ENCODE data around the gene PTPRO. TPM values are rescaled to one million over a fixed set of nuclear protein-coding genes. Genes with fewer than 3 reads are reported as not detected.

Gene PTPRO
- total RNA-seq, 2 experiments from 2014 or later = 1.1 to 2.6 TPM

- ATAC-seq (no peak), DNase-seq (no peak)
- H3K9me3 Mint-ChIP-seq (ENCODE audit: insufficient read depth) = no peaks in the 10 kb centered on the region
- H3K4me3 Mint-ChIP-seq = no peak overlapping the region
- peaks cover 12% of the 10 kb centered on the region for H3K27me3 Mint-ChIP-seq (ENCODE audit: low read depth)
- CTCF ChIA-PET = interaction anchor here (1.1 to 15.4 kb wide), 10 partner anchors 10 to 363 kb away, joined by 3 to 720 read pairs (median 10); partner anchors contain the start of gene EPS8
- H3K4me1 Mint-ChIP-seq (ENCODE audit: low read depth) = no peaks in the 10 kb centered on the region
- H3K36me3 Mint-ChIP-seq (ENCODE audit: low read depth) = no peaks in the 10 kb centered on the region
- POLR2A ChIA-PET = interaction anchor here (0.9 to 2.2 kb wide), 6 partner anchors 11 to 52 kb away, joined by 3 to 12 read pairs (median 6); no protein-coding TSS in a partner anchor
- no peak overlapping the region for H3K27ac Mint-ChIP-seq
Observed at GRCh38 chr12:15534874-15535273, 212.6 kb downstream of the PTPRO start.

GRCh38 chr12:15535352-15535781, 213.1 kb downstream of the PTPRO start:
- H3K9me3 Mint-ChIP-seq (ENCODE audit: insufficient read depth) = no peaks in the 10 kb centered on the region
- H3K27me3 Mint-ChIP-seq (ENCODE audit: low read depth) = peaks cover 9% of the 10 kb centered on the region
- H3K4me1 Mint-ChIP-seq (ENCODE audit: low read depth) = no peaks in the 10 kb centered on the region
- no peak overlapping the region for H3K27ac Mint-ChIP-seq
- ATAC-seq (no peak), DNase-seq (no peak)
- no peaks in the 10 kb centered on the region for H3K36me3 Mint-ChIP-seq (ENCODE audit: low read depth)
- CTCF ChIA-PET = interaction anchor here (1.1 to 15.4 kb wide), 7 partner anchors 13 to 323 kb away, joined by 3 to 720 read pairs (median 105); partner anchors contain the start of gene EPS8
- POLR2A ChIA-PET = interaction anchor here (1.5 to 2.2 kb wide), 4 partner anchors 11 to 39 kb away, joined by 4 to 12 read pairs (median 7); no protein-coding TSS in a partner anchor
- H3K4me3 Mint-ChIP-seq = no peak overlapping the region

GRCh38 chr12:15536446-15536845, 214.1 kb downstream of the PTPRO start:
- H3K36me3 Mint-ChIP-seq (ENCODE audit: low read depth) = no peaks in the 10 kb centered on the region
- no peak for ATAC-seq
- ChIA-PET CTCF (interaction anchor here (5.7 to 15.4 kb wide), 2 partner anchors 25 to 49 kb away, joined by 123 to 720 read pairs; no protein-coding TSS in a partner anchor), POLR2A (no interaction called here)
- peaks cover 1% of the 10 kb centered on the region for H3K27me3 Mint-ChIP-seq (ENCODE audit: low read depth)
- no peak for DNase-seq
- no peak overlapping the region for H3K27ac Mint-ChIP-seq
- no peaks in the 10 kb centered on the region for H3K4me1 Mint-ChIP-seq (ENCODE audit: low read depth)
- H3K9me3 Mint-ChIP-seq (ENCODE audit: insufficient read depth) = no peaks in the 10 kb centered on the region
- no peak overlapping the region for H3K4me3 Mint-ChIP-seq

GRCh38 chr12:15538881-15539280, 216.6 kb downstream of the PTPRO start:
- Mint-ChIP-seq H3K9me3 (ENCODE audit: insufficient read depth) (no peaks in the 10 kb centered on the region), H3K36me3 (ENCODE audit: low read depth) (no peaks in the 10 kb centered on the region), H3K4me1 (ENCODE audit: low read depth) (no peaks in the 10 kb centered on the region), H3K4me3 (no peak overlapping the region), H3K27me3 (ENCODE audit: low read depth) (no peaks in the 10 kb centered on the region), H3K27ac (no peak overlapping the region)
- ATAC-seq (no peak), DNase-seq (no peak)
- ChIA-PET CTCF (interaction anchor here (3.1 kb wide), 1 partner anchor 46 kb away, joined by 12 read pairs; no protein-coding TSS in a partner anchor), POLR2A (no interaction called here)

- no peak for ATAC-seq
- ChIA-PET CTCF (interaction anchor here (1.1 to 3.1 kb wide), 3 partner anchors 7 to 45 kb away, joined by 3 to 12 read pairs (median 5); no protein-coding TSS in a partner anchor), POLR2A (no interaction called here)
Observed at GRCh38 chr12:15540005-15540404, 217.7 kb downstream of the PTPRO start.

GRCh38 chr12:15540469-15540872, 218.2 kb downstream of the PTPRO start:
- POLR2A ChIA-PET = no interaction called here
- Mint-ChIP-seq H3K36me3 (ENCODE audit: low read depth) (peaks cover 4% of the 10 kb centered on the region), H3K4me3 (no peak overlapping the region), H3K4me1 (ENCODE audit: low read depth) (peaks cover 10% of the 10 kb centered on the region), H3K9me3 (ENCODE audit: insufficient read depth) (no peaks in the 10 kb centered on the region), H3K27me3 (ENCODE audit: low read depth) (no peaks in the 10 kb centered on the region), H3K27ac (no peak overlapping the region)
- CTCF ChIA-PET = interaction anchor here (1.1 to 3.1 kb wide), 3 partner anchors 8 to 44 kb away, joined by 3 to 12 read pairs (median 5); no protein-coding TSS in a partner anchor
- ATAC-seq (no peak), DNase-seq (no peak)

More at GRCh38 chr12:15540005-15540404, 217.7 kb downstream of the PTPRO start:
- Mint-ChIP-seq H3K27ac (no peak overlapping the region), H3K4me1 (ENCODE audit: low read depth) (peaks cover 6% of the 10 kb centered on the region), H3K27me3 (ENCODE audit: low read depth) (no peaks in the 10 kb centered on the region), H3K9me3 (ENCODE audit: insufficient read depth) (no peaks in the 10 kb centered on the region), H3K4me3 (no peak overlapping the region), H3K36me3 (ENCODE audit: low read depth) (peaks cover 4% of the 10 kb centered on the region)
- no peak for DNase-seq

- H3K9me3 Mint-ChIP-seq (ENCODE audit: insufficient read depth) = no peaks in the 10 kb centered on the region
- POLR2A ChIA-PET = no interaction called here
Observed at GRCh38 chr12:15541996-15542631, 219.8 kb downstream of the PTPRO start.

GRCh38 chr12:15543347-15543746, 221.0 kb downstream of the PTPRO start:
- Mint-ChIP-seq H3K4me3 (no peak overlapping the region), H3K9me3 (ENCODE audit: insufficient read depth) (no peaks in the 10 kb centered on the region), H3K4me1 (ENCODE audit: low read depth) (peaks cover 35% of the 10 kb centered on the region), H3K36me3 (ENCODE audit: low read depth) (peaks cover 4% of the 10 kb centered on the region), H3K27me3 (ENCODE audit: low read depth) (no peaks in the 10 kb centered on the region), H3K27ac (no peak overlapping the region)
- ATAC-seq = no peak
- CTCF ChIA-PET = no interaction called here
- DNase-seq = no peak
- POLR2A ChIA-PET = interaction anchor here (0.6 kb wide), 1 partner anchor 1057 kb away, joined by 5 read pairs; no protein-coding TSS in a partner anchor

More at GRCh38 chr12:15541996-15542631, 219.8 kb downstream of the PTPRO start:
- Mint-ChIP-seq H3K4me3 (no peak overlapping the region), H3K36me3 (ENCODE audit: low read depth) (peaks cover 4% of the 10 kb centered on the region), H3K4me1 (ENCODE audit: low read depth) (peaks cover 26% of the 10 kb centered on the region), H3K27me3 (ENCODE audit: low read depth) (no peaks in the 10 kb centered on the region), H3K27ac (no peak overlapping the region)
- DNase-seq (no peak), ATAC-seq (no peak)
- CTCF ChIA-PET = interaction anchor here (0.5 kb wide), 1 partner anchor 491 kb away, joined by 4 read pairs; no protein-coding TSS in a partner anchor

- H3K36me3 Mint-ChIP-seq (ENCODE audit: low read depth) = peaks cover 4% of the 10 kb centered on the region
Observed at GRCh38 chr12:15544589-15544988, 222.3 kb downstream of the PTPRO start.

GRCh38 chr12:15545334-15545733, 223.0 kb downstream of the PTPRO start:
- ChIA-PET CTCF (interaction anchor here (1.1 to 10.0 kb wide), 7 partner anchors 12 to 45 kb away, joined by 3 to 105 read pairs (median 9); no protein-coding TSS in a partner anchor), POLR2A (interaction anchor here (1.5 to 2.5 kb wide), 2 partner anchors 11 to 775 kb away, joined by 5 to 12 read pairs; a partner anchor contains a TSS)
- peaks cover 35% of the 10 kb centered on the region for H3K4me1 Mint-ChIP-seq (ENCODE audit: low read depth)
- H3K36me3 Mint-ChIP-seq (ENCODE audit: low read depth) = peaks cover 4% of the 10 kb centered on the region
- ATAC-seq (no peak), DNase-seq (no peak)
- H3K27ac Mint-ChIP-seq = peak overlapping the region; percentile 62
- no peaks in the 10 kb centered on the region for H3K9me3 Mint-ChIP-seq (ENCODE audit: insufficient read depth)
- H3K27me3 Mint-ChIP-seq (ENCODE audit: low read depth) = no peaks in the 10 kb centered on the region
- H3K4me3 Mint-ChIP-seq = no peak overlapping the region

More at GRCh38 chr12:15544589-15544988, 222.3 kb downstream of the PTPRO start:
- Mint-ChIP-seq H3K4me1 (ENCODE audit: low read depth) (peaks cover 35% of the 10 kb centered on the region), H3K9me3 (ENCODE audit: insufficient read depth) (no peaks in the 10 kb centered on the region), H3K4me3 (no peak overlapping the region), H3K27me3 (ENCODE audit: low read depth) (no peaks in the 10 kb centered on the region), H3K27ac (no peak overlapping the region)
- no peak for DNase-seq
- ChIA-PET POLR2A (interaction anchor here (2.5 kb wide), 1 partner anchor 10 kb away, joined by 12 read pairs; no protein-coding TSS in a partner anchor), CTCF (interaction anchor here (2.0 to 10.0 kb wide), 3 partner anchors 12 to 27 kb away, joined by 6 to 105 read pairs (median 20); no protein-coding TSS in a partner anchor)
- no peak for ATAC-seq

GRCh38 chr12:15546102-15546701, 223.9 kb downstream of the PTPRO start:
- DNase-seq = peak; percentile 33
- Mint-ChIP-seq H3K36me3 (ENCODE audit: low read depth) (peaks cover 4% of the 10 kb centered on the region), H3K4me3 (peak overlapping the region; percentile 39), H3K27ac (peak overlapping the region; percentile 83), H3K9me3 (ENCODE audit: insufficient read depth) (no peaks in the 10 kb centered on the region), H3K27me3 (ENCODE audit: low read depth) (no peaks in the 10 kb centered on the region), H3K4me1 (ENCODE audit: low read depth) (peaks cover 35% of the 10 kb centered on the region)
- POLR2A ChIA-PET = interaction anchor here (1.2 to 2.5 kb wide), 4 partner anchors 11 to 775 kb away, joined by 3 to 12 read pairs (median 8); partner anchors contain the start of gene STRAP
- CTCF ChIA-PET = interaction anchor here (0.6 to 10.0 kb wide), 10 partner anchors 11 to 44 kb away, joined by 3 to 105 read pairs (median 5); no protein-coding TSS in a partner anchor
- ATAC-seq = peak; percentile 82
